ENCODE data around the gene TRIM7.
"Not testable (repeated sequence)": the region's sequence is repeated elsewhere in the genome, so short reads cannot be mapped to it uniquely, and the experiment has no call there.

TRIM7 gene

DNA sequence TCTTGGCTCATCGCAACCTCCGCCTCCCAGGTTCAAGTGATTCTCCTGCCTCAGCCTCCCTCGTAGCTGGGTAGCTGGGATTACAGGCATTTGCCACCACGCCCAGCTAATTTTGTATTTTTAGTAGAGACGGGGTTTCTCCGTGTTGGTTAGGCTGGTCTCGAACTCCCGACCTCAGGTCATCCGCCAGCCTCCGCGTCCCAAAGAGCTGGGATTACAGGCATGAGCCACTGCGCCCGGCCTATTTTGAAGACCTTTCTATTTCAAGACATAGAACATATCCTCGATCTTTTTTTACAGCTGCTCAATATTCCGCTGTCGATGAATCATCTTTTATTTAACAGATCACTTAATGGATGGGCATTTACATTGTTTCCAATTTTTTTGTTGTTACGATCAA, 5.7 kb upstream of the TRIM7 start:
- not testable (repeated sequence) for DNase-seq

GRCh38 chr5:181210148-181210547, 5.2 kb upstream of the TRIM7 start:
- DNase-seq: not testable (repeated sequence)

GRCh38 chr5:181209006-181209405, 4.0 kb upstream of the TRIM7 start:
- not testable (repeated sequence) for DNase-seq

DNA sequence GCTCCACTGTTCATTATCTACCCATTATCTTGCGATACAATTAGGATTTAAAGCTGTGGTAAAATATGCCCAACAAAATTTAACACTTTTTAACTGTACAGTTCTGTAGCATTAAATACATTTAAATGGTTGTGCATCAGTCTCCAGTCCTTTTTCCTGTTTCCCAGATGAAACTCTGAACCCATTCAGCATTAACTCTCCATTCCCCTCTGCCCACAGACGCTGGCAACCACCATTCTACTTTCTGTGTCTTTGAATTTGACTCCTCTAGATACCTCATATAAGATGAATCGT, 2.9 kb upstream of the TRIM7 start:
- DNase-seq: no peak

DNA sequence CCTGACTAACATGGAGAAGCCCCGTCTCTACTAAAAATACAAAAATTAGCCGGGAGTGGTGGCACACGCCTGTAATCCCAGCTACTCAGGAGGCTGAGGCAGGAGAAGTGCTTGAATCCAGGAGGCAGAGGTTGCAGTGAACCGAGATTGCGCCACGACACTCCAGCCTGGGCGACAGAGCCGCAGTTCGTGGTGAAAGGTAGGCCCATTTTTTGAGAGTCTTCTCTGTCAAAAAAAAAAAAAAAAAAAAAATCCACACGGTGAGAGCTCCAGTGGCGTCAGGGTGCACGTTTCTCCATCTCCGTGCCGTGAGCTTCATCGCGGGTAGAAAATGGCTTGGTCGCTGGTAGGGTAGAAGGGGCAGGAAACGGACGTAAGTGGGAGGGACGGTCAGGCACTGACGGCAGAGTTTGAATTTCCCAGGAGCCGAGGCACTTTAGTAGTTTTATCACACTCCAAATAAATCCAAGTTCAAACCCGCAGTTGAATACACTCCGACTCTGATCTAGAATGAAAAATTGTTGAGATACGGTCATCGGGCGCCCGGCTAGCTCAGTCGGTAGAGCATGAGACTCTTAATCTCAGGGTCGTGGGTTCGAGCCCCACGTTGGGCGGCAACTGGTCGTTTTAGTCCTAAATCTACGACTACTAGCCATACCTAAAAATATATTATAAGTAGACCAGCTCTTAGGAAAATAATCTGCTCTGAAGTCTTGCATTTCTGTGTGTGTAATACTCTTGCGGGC, 2.4 kb upstream of the TRIM7 start:
- DNase-seq: no peak

- no peak for DNase-seq
These were observed 1.0 kb upstream of the TRIM7 start for GRCh38 chr5:181205761-181206649.

DNA sequence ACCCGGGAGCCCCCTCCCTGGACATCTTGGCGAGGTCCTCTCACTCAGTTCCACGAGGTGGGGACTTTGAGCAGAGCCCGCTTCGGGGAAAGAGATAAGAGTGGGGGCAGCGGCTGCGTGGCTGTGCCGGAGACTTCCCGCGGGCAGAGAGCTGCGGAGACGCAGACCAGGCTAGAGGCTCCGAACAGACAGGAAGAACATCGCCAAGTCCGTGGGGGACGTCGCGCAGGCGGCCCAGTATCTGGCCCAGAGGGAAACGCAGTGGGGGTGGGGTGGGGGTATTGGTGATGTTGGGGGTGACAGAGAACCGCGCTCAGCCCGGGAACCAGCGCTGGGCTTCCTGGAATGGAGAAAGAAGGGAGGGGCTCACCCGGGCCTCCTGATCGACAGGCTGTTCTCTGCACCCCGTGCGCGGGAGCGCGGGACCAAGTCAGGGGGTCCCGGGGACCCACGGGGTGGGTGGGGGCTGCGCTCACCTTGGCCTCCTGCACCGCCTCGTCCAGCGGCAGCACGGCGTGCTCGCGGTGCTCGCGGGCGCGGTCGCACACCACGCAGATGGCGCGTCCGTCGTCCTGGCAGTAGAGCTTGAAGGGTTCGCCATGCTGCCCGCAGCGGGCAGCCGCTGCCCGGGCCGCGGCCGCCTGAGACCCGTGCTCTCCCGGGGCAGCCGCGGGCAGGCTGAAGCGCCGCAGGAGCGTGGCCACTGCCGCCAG, 727 bp downstream of the TRIM7 start:
- DNase-seq: no peak

DNA sequence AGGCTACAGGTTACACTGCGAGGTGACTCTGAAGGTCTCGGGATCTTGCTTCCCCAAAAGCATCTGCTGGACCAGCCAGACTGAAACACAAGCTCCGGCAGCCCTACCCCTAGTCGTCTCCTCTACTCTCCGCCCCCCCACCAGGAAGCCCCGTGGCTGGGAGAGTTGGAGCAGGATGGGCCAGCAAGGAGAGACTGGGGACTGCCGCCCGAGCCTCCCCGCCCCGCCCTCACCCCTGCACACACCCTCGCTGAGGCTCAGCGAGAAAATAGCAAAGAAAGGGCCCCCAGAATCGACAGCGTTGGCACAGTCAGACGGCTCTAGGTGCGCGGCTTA, 1.3 kb downstream of the TRIM7 start:
- DNase-seq: no peak

DNA sequence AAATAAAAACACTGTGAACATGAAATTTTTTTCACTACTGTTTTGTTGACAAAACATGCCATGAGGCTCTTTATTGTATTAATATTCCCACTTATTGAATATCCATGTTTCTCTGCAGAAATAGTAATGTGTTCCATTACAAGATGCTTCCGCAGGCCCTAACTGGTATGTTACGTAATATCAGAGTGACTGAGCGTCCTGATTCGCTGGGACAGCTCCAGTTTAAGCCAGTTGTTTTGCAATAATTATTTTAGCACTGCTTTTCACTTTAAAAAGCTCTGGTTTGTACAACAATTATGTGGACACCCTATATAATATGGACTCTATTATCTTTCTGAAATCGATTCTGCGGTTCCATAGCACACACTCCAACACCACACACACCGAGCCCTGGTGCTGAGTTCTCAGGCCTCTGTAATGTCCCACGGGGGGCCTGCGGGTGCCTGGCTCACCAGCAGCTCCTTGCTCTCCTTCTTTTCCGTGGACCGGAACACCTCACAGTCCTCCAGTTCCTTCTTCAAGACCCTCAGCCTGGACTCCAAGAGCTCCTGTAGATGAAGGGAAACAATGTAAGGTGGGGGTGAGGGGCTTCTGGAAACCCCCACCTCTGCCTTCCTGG, 1.8 kb downstream of the TRIM7 start:
- DNase-seq: no peak

DNA sequence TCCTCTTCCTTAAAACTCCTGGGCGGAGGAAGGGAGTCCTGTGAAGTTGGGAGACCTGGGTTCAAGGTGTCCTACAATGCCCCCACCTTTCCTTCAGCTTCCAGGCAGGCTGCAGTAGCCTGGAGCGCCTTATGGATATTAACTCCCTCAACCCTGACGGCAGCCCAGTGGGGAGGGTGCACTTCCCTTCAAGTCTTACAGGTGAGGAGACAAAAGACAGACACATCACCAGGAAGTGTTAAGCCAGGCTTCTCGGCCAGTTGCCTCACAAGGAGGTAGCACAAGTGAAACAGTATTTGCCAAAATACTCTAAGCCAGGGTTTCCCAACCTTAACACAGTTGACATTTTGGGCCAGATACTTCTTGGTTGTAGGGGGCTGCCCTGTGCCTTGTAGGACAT, 4.2 kb downstream of the TRIM7 start:
- DNase-seq: no peak

DNA sequence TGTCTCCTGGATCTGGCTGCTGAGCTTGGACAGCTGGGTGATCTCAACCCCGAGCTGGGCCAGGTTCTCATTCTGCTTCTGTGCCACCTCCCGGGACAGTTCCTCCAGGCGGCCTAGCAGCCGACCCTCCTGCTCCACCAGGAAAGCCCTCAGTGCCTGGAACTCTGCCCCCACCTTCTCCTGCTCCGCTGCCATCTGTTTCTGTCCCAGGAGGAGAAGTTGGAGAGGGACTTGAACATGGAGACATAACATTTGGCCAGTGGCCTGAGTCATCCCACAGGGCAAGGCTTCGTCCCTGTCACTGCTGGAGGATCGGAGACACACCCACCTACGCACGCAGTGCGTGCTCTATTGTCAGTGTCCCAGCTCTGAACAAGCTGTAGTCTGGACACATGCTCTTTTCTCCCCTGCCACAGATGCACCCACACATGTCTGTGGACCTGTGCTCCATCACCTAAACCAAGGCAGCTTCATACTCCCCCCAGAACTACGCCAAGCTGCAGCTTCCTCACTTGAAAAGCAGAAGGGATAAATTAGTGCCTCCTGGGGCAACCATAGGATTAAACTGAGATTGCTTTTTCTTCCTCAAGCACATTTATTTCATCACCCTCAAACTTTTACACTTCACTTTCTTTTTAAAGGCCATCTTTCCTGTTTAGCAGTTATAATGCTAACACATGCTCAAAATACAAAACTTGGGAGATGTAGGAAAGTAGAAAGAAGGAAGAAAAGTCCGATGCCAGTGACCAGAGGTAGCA, 4.9 kb downstream of the TRIM7 start:
- no peak for DNase-seq

DNA sequence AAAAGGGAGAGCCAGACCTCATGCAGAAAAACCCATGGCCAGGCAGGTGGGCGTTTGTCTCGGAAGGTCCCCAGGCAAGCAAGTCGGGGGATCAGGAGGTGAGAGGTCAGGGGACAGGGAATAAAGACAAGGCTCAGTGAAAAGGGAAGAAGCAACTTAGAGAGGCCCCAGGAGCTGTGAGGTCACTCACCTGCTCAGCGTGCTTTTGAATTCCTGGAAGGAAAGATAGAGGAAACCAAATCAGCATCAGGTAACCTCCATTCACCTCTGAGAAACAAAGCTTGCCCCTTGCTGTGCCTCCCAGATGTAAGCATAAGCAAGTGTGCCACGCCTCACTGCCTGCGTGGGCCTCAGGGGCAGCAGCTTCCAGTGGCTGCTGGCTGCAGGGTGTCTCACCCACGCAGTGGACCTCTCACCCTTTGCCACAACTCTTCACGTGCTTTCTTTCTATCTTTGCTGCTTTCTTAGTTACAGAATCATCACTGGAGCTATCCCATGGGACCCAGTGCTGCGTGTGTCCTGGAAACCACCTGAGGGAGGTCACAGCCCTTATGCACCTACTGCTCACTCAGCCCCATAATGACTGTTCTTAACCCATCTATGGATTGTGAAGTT, 6.0 kb downstream of the TRIM7 start:
- no peak for DNase-seq

DNA sequence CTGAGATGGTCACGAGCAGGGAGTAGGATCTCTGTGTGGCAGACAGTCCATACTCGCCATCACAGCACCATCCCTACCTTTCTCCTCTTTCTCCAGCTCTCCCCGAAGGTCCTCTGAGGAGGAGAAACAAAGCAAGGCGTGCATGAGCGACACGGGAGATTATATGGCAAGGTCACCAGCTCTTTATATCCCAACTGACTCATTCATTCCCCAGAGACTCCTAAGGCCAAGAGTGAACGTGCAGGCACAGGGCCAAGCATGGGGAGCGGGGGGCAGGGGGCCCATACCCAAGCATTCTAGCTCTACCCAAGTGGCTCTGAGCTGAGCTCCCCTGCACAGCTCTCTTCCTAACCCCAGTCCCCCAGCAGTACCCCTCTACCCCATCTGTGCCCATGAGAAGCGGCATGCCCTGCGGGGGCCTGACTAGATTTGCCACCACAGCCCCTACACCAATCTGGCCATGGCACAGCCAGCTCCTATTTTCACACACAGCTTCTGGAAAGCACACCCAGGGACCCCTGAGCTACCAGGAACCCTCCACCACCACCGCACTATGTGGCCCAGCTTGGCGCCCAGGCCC, 6.8 kb downstream of the TRIM7 start:
- no peak for DNase-seq

GRCh38 chr5:181197326-181197951, 7.6 kb downstream of the TRIM7 start:
- no peak for DNase-seq

GRCh38 chr5:181195249-181195761, 9.7 kb downstream of the TRIM7 start:
- DNase-seq: no peak

DNA sequence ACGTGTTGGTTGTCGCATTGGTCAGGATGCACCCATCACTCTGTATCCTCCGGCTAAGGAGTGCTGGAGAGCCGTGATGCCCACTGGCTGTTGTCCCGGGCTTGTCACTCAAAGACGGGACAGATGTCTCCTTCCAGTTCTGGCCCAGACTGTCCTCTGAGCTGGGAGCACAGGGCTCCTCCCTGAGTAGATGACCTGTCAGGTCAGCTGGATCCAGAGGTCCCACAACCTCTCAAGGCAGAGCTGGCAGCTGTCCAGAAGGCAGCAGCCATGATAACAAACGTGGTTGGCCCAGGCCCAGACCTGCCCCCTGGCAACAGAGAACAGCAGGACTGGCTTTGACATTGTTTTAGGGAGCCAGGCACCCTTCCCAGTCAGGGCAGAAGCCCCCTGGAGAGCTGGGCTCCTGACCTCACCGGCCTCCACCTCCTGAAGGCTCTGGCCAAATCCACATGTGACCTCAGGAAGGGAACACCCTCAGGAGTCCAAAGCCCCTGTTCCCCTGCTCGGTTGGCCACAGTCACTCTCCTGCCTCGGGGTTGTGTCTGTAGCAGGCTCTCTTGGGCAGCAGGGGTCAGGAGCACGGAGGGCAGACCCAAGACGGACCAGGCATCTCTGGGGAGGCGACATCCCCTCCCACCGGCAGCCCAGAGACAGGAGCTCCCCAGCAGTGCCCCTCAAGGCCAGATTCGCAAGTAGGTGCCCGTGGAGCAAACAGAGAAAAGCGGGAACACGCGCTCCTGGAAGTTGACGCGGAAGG, 10.3 kb downstream of the TRIM7 start:
- DNase-seq: no peak

- DNase-seq: no peak
These were observed 11.3 kb downstream of the TRIM7 start for GRCh38 chr5:181193656-181194055.

DNA sequence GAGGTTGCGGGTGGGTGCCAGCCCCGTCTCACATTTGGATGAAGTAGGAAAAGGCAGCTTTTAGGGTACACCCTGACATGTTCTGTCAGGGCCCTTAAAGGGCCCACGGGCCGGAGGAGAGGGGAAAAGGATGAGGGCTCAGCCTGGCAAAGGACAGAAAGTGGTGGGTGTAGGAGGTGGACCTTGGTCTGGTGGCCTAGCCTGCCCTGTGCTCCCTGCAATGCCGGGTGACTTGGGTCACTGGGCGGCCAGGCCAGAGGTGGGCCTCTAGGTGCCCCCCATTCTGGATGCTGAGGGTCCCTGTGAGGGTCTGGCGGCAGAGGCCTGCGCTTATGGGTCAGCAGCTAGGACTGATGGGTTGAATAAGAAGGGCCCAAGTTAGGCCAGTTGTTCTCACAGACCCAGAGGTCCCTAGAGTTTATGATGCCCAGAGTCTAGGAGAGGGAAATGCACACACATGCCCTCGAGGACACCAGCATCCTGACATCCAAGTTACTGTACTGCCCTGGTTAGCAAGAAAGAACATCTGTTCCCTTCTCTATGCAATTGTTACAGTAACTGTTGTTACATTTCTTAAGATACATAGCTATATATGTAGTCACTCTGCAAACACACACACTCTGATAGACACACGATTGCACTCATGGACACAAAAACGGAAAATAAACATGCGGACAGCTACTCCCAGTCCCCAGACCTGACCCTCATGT, 12.5 kb downstream of the TRIM7 start:
- DNase-seq: no peak

DNA sequence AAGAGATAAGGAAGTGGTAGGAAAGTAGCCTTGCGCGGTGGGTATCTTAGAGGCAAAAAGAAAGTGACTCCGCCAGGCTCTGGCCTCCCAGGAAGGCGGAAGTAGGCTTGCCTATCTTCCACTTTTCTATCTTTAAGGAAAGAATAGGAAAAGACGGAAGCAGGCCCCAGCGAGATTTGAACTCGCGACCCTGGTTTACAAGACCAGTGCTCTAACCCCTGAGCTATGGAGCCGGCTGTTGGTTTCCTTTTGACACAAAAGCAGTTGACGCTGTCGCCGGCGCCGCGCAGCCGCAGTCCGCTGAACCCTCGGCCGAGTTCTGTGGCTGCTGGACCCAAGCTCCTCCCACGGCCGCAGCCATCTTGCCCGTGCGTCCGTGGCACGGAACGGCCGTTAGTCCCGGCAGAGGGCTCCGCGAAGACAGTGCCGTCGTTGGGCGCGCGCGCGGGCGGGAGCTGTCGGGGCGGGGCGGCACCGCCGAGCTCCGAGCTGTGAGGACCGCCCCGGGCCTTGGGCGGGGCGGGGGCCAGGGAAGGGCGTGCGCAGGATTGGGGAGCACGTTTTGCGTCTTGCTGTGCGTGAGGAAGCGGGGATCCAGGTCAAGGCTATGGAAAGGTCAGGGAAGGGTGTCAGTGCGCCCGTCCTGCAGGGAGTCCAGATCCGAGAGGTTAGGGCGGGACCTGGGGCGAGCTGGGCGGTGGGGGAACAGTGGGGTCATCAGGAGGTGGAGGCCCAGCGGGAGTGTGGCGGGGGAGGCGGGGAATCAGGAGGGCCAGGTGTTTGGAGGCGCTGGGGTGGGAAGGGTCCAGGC, 13.3 kb downstream of the TRIM7 start:
- DNase-seq: no peak

Measured in activated gamma-delta T cell (primary cell).